Measurements from ENCODE around the gene RGL4. TPM values are rescaled to one million over a fixed set of nuclear protein-coding genes. Genes with fewer than 3 reads are reported as not detected.

RGL4 gene
- total RNA-seq, 2 experiments from 2014 or later = 0.97 TPM; not detected in 1

DNA sequence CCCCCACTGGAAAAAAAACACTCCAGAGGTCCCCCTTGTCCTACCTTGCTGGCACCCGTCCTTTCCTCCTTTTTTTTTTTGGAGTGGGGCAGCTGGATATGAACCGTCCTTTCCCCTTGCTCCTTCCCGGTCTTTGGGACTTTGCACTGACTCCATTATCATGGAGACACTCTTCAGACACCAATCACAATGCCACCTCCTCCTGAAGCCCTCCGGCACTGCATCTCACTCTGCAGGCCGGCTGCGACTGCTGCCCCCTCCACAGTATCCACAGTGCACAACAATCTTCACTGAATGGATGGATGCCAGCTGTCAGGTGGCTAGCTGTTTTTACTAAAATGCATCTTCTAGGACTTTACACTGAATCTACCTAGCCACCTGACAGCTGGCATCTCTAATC lies 12.7 kb upstream of the RGL4 start:
- Histone ChIP-seq H3K4me2 (ENCODE audit: low read length) (no peak overlapping the region), H3K79me2 (ENCODE audit: insufficient read depth, low read depth, low read length) (no peaks in the 10 kb centered on the region), H3K4me3 (ENCODE audit: low read depth, low read length, poor library complexity, severe bottlenecking) (no peak overlapping the region), H3K4me1 (ENCODE audit: insufficient read depth, low read length, poor library complexity, severe bottlenecking) (no peaks in the 10 kb centered on the region), H3K9me3 (ENCODE audit: low read length) (no peaks in the 10 kb centered on the region), H4K20me1 (ENCODE audit: insufficient read depth, low read length) (no peaks in the 10 kb centered on the region), H3K36me3 (ENCODE audit: insufficient read depth, low read length) (0 out of 2 replicates have a peak, but pooled peaks cover 6% of the 10 kb centered on the region), H3K27ac (ENCODE audit: low read depth, low read length, poor library complexity, severe bottlenecking) (no peak overlapping the region), H3K9me2 (ENCODE audit: insufficient read depth, low read length) (no peaks in the 10 kb centered on the region), H2AFZ (ENCODE audit: low read length) (no peak overlapping the region)
- TF ChIP-seq, protein P1, sequence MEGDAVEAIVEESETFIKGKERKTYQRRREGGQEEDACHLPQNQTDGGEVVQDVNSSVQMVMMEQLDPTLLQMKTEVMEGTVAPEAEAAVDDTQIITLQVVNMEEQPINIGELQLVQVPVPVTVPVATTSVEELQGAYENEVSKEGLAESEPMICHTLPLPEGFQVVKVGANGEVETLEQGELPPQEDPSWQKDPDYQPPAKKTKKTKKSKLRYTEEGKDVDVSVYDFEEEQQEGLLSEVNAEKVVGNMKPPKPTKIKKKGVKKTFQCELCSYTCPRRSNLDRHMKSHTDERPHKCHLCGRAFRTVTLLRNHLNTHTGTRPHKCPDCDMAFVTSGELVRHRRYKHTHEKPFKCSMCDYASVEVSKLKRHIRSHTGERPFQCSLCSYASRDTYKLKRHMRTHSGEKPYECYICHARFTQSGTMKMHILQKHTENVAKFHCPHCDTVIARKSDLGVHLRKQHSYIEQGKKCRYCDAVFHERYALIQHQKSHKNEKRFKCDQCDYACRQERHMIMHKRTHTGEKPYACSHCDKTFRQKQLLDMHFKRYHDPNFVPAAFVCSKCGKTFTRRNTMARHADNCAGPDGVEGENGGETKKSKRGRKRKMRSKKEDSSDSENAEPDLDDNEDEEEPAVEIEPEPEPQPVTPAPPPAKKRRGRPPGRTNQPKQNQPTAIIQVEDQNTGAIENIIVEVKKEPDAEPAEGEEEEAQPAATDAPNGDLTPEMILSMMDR (conservative IDR thresholded peaks at IDR 0.05; ENCODE audit: low read length) = no peak
- TF ChIP-seq EZH2phosphoT487 (IDR thresholded peaks at IDR 0.05; ENCODE audit: borderline replicate concordance, low read depth, low read length) = no peak
- BruUV-seq (replicated peaks) = no TSS peak
- intact Hi-C loops (cut with micrococcal nuclease; ENCODE audit: unreplicated experiment) = no loop called here
- DNase-seq (ENCODE audit: low spot score) = no peak
- ChIA-PET POLR2A (no interaction called here), CTCF (ENCODE audit: unreplicated experiment) (no interaction called here)

DNA sequence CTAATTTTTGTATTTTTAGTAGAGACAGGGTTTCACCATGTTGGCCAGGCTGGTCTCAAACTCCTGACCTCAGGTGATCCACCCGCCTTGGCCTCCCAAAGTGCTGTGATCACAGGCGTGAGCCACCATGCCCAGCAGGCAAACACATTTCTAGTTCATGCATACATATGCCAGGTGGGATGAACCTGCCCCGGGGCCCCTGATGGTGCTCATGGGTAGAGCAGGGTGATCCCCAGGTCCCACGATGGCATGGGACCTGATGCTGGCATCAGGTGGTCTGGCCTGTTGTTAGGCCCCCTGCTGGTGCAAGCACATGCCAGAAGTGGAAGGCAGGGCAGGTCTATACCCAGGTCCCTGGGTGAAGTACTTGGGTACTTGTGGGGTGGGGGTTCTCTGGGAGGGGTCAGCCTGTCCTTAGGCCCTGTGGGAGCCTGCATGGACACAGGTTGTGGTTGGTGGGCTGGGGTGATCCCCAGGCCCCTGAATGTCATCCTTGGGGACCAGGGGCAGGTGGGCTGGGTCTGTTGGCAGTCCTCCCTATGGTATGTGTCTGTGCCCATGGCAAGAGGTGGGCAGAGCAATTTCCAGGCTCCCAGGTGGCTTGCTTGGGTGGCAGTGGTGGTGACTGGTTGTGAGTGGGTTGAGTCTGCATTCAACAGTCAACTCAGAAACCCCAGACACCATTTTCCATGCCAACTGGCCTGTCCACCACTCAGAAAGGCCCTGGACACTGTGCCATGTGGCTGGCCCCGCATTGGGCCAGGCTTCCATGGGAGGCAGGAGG lies 9.6 kb upstream of the RGL4 start:
- Histone ChIP-seq H2AFZ (ENCODE audit: low read length) (no peak overlapping the region), H3K9me3 (ENCODE audit: low read length) (no peaks in the 10 kb centered on the region), H3K27ac (ENCODE audit: low read depth, low read length, poor library complexity, severe bottlenecking) (no peak overlapping the region), H3K4me2 (ENCODE audit: low read length) (no peak overlapping the region), H3K36me3 (ENCODE audit: insufficient read depth, low read length) (0 out of 2 replicates have a peak, but pooled peaks cover 7% of the 10 kb centered on the region), H3K4me1 (ENCODE audit: insufficient read depth, low read length, poor library complexity, severe bottlenecking) (no peaks in the 10 kb centered on the region), H4K20me1 (ENCODE audit: insufficient read depth, low read length) (no peaks in the 10 kb centered on the region), H3K4me3 (ENCODE audit: low read depth, low read length, poor library complexity, severe bottlenecking) (no peak overlapping the region), H3K9me2 (ENCODE audit: insufficient read depth, low read length) (no peaks in the 10 kb centered on the region), H3K79me2 (ENCODE audit: insufficient read depth, low read depth, low read length) (no peaks in the 10 kb centered on the region)
- ChIA-PET POLR2A (no interaction called here), CTCF (ENCODE audit: unreplicated experiment) (no interaction called here)
- DNase-seq (ENCODE audit: low spot score) = no peak
- BruUV-seq (replicated peaks) = no TSS peak
- intact Hi-C loops (cut with micrococcal nuclease; ENCODE audit: unreplicated experiment) = no loop called here
- TF ChIP-seq, protein P1 (conservative IDR thresholded peaks at IDR 0.05; ENCODE audit: low read length) = 0 out of 2 replicates have a peak, but pooled peaks have one; percentile 19
- TF ChIP-seq EZH2phosphoT487 (IDR thresholded peaks at IDR 0.05; ENCODE audit: borderline replicate concordance, low read depth, low read length) = no peak

DNA sequence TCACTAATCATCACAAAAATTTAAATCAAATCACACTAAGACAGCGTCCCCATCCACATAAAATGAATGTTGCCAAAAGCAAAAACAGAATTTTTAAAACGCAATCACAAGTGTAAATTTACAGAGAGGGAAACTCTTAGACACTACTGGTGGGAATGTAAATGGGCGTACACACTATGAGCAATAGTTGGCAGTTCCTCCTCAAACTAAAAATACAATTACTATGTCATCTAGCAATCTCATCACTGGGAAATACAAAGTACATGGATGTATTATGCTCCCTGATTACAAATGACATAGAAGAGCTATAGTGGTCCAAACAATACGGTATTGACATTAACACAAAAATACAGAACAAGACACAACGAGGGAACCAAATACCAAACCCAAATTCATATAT lies 8.7 kb upstream of the RGL4 start:
- H3K36me3 ChIP-seq (ENCODE audit: insufficient read depth, low read length) = 0 out of 2 replicates have a peak, but pooled peaks cover 7% of the 10 kb centered on the region
- no peak overlapping the region for H3K27ac ChIP-seq (ENCODE audit: low read depth, low read length, poor library complexity, severe bottlenecking)
- H3K79me2 ChIP-seq (ENCODE audit: insufficient read depth, low read depth, low read length) = no peaks in the 10 kb centered on the region
- ChIA-PET POLR2A (no interaction called here), CTCF (ENCODE audit: unreplicated experiment) (no interaction called here)
- no peaks in the 10 kb centered on the region for H3K9me3 ChIP-seq (ENCODE audit: low read length)
- H3K4me2 ChIP-seq (ENCODE audit: low read length) = no peak overlapping the region
- H4K20me1 ChIP-seq (ENCODE audit: insufficient read depth, low read length) = no peaks in the 10 kb centered on the region
- TF ChIP-seq EZH2phosphoT487 (IDR thresholded peaks at IDR 0.05; ENCODE audit: borderline replicate concordance, low read depth, low read length) = no peak
- TF ChIP-seq, protein P1 (conservative IDR thresholded peaks at IDR 0.05; ENCODE audit: low read length) = no peak
- DNase-seq (ENCODE audit: low spot score) = no peak
- H3K9me2 ChIP-seq (ENCODE audit: insufficient read depth, low read length) = no peaks in the 10 kb centered on the region
- no peak overlapping the region for H2AFZ ChIP-seq (ENCODE audit: low read length)
- intact Hi-C loops (cut with micrococcal nuclease; ENCODE audit: unreplicated experiment) = no loop called here
- BruUV-seq (replicated peaks) = no TSS peak
- no peak overlapping the region for H3K4me3 ChIP-seq (ENCODE audit: low read depth, low read length, poor library complexity, severe bottlenecking)
- H3K4me1 ChIP-seq (ENCODE audit: insufficient read depth, low read length, poor library complexity, severe bottlenecking) = no peaks in the 10 kb centered on the region
